HepG2 (cell line): ENCODE measurements around the gene TACR3. TPM values are rescaled to one million over a fixed set of nuclear protein-coding genes. Genes with fewer than 3 reads are reported as not detected.

Experiments
- ATAC-seq: fragments of 200-7000 bp; cut with Tn5 transposase; 3 replicates; pipeline ENCODE4 v1.9.1; 2020; ENCODE audit warnings: mild to moderate bottlenecking, moderate library complexity
- BruUV-seq: library from RNA; stranded (reverse); fragments of 400-500 nt; replicated peaks from 2 replicates; lab custom pipeline; 2021; lab: Mats Ljungman, UMichigan
- CTCF ChIA-PET: fragments of 300-600 bp; formaldehyde crosslinking; extraction: SDS; loops from one replicate; lab custom pipeline; 2021; ENCODE audit warnings: low total read pairs, inconsistent platforms, low intra/inter-chr PET ratio; lab: Yijun Ruan, JAX
- POLR2A ChIA-PET: fragments of 350-600 bp; sonication (Branson Sonifier 250); formaldehyde crosslinking; loops from one replicate; lab custom pipeline; 2020; ENCODE audit warnings: antibody characterized with exemption, inconsistent platforms; lab: Yijun Ruan, JAX
- DNase-seq: peaks from one replicate; pipeline ENCODE4 v3.0.0-alpha.2; 2015; ENCODE audit warnings: low spot score
- FAIRE-seq: peaks from 3 replicates; lab custom pipeline; 2011; peaks lifted over from hg19 to GRCh38; lab: Jason Lieb, UNC
- H2AFZ ChIP-seq: one replicate; pipeline ENCODE4 v1.6.1; 2011; ENCODE audit warnings: low read length, inconsistent platforms
- H3K27ac ChIP-seq: fragments of 300-600 bp; 3 replicates; pipeline ENCODE4 v1.8.0; 2011; ENCODE audit warnings: mixed run types, mild to moderate bottlenecking, mixed read lengths, low read length, inconsistent platforms; ENCODE audit not compliant: insufficient read depth; ENCODE audit errors: extremely low read length
- H3K27me3 ChIP-seq, 2 experiments: fragments of 200-600 bp in 1 of 2; 2 replicates in 1 of 2; 3 replicates in 1 of 2; pipeline versions ENCODE4 v1.6.0 to v1.8.0; 2011; ENCODE audit warnings: low read length in 2 of 2, mild to moderate bottlenecking in 2 of 2, moderate library complexity in 2 of 2, inconsistent platforms in 1 of 2; ENCODE audit not compliant: insufficient read depth in 2 of 2, control insufficient read depth in 1 of 2
- H3K36me3 ChIP-seq, 2 experiments: fragments of 200-600 bp in 1 of 2; replicated peaks in 1 of 2; 2 replicates in 1 of 2; 3 replicates in 1 of 2; pipeline versions ENCODE4 v1.5.1 to v1.8.0; 2011; ENCODE audit warnings: low read length in 2 of 2, inconsistent platforms in 1 of 2; ENCODE audit not compliant: insufficient read depth in 2 of 2, control insufficient read depth in 1 of 2
- H3K4me1 ChIP-seq: 2 replicates; pipeline ENCODE4 v1.5.1; 2012; ENCODE audit warnings: low read length, inconsistent platforms; ENCODE audit not compliant: insufficient read depth
- H3K4me2 ChIP-seq: 2 replicates; pipeline ENCODE4 v1.6.0; 2011; ENCODE audit warnings: low read depth, low read length, inconsistent platforms
- H3K4me3 ChIP-seq, 3 experiments: fragments of 200-600 bp in 1 of 3; sonication (generic), shearing (Covaris generic) in 1 of 3; replicated peaks in 1 of 3; 2 replicates each; pipeline ENCODE4 v1.5.1; 2011 to 2016; ENCODE audit warnings: low read length in 3 of 3, inconsistent platforms in 2 of 3, low read depth in 2 of 3, mild to moderate bottlenecking in 2 of 3, control low read depth in 1 of 3, mixed read lengths in 1 of 3; ENCODE audit not compliant: insufficient read depth in 1 of 3
- H3K79me2 ChIP-seq: one replicate; pipeline ENCODE4 v1.6.1; 2011; ENCODE audit warnings: low read length, inconsistent platforms; ENCODE audit not compliant: insufficient read depth
- H3K9ac ChIP-seq: 2 replicates; pipeline ENCODE4 v1.6.0; 2011; ENCODE audit warnings: mild to moderate bottlenecking, low read depth, low read length, inconsistent platforms; ENCODE audit not compliant: insufficient read depth
- H3K9me3 ChIP-seq: 2 replicates; pipeline ENCODE4 v1.5.1; 2012; ENCODE audit warnings: mild to moderate bottlenecking, low read length
- H4K20me1 ChIP-seq: 2 replicates; pipeline ENCODE4 v1.6.0; 2011; ENCODE audit warnings: inconsistent platforms, mild to moderate bottlenecking, low read length, moderate library complexity; ENCODE audit not compliant: insufficient read depth
- KLF16 ChIP-seq, 2 experiments: sonication (generic) in 1 of 2; formaldehyde crosslinking in 1 of 2; IDR thresholded peaks; 2 replicates each; pipeline versions ENCODE4 v1.6.1 to v1.8.0; 2016 to 2023; ENCODE audit warnings: missing genetic modification reagents in 2 of 2, missing compliant biosample characterization in 1 of 2
- MED13 ChIP-seq: sonication (generic); formaldehyde crosslinking; IDR thresholded peaks from 2 replicates; pipeline ENCODE4 v1.5.0; 2020; ENCODE audit warnings: missing genetic modification reagents
- MYC ChIP-seq: sonication (generic); formaldehyde crosslinking; IDR thresholded peaks from 2 replicates; pipeline ENCODE4 v1.9.0; 2021; ENCODE audit warnings: missing genetic modification reagents, borderline replicate concordance
- NCOA2 ChIP-seq: sonication (generic); formaldehyde crosslinking; IDR thresholded peaks from 2 replicates; pipeline ENCODE4 v1.8.0; 2022; ENCODE audit warnings: inconsistent platforms
- NCOR1 ChIP-seq: fragments of 200-600 bp; sonication (generic); IDR thresholded peaks from 2 replicates; pipeline ENCODE4 v1.7.0; 2017; ENCODE audit warnings: antibody characterized with exemption, low read length, borderline replicate concordance
- REL ChIP-seq: sonication (generic); formaldehyde crosslinking; conservative IDR thresholded peaks from 2 replicates; pipeline ENCODE4 v1.8.0; 2022; ENCODE audit warnings: mild to moderate bottlenecking, missing genetic modification reagents, moderate library complexity
- RORA ChIP-seq: sonication (generic); formaldehyde crosslinking; IDR thresholded peaks from 2 replicates; pipeline ENCODE4 v1.5.0; 2020; ENCODE audit warnings: mild to moderate bottlenecking, missing genetic modification reagents, moderate library complexity
- SETDB1 ChIP-seq: sonication (generic); formaldehyde crosslinking; IDR thresholded peaks from 2 replicates; pipeline ENCODE4 v1.5.1; 2020; ENCODE audit warnings: missing genetic modification reagents, mild to moderate bottlenecking, borderline replicate concordance
- SUZ12 ChIP-seq: fragments of 150-350 bp; IDR thresholded peaks from 2 replicates; pipeline ENCODE4 v1.6.1; 2014; ENCODE audit warnings: low read depth, low read length
- TEAD2 ChIP-seq: sonication (generic); formaldehyde crosslinking; IDR thresholded peaks from 2 replicates; pipeline ENCODE4 v1.9.0; 2021; ENCODE audit warnings: missing genetic modification reagents
- ZFP36L2 ChIP-seq: sonication (generic); formaldehyde crosslinking; IDR thresholded peaks from 2 replicates; pipeline ENCODE4 v1.4.0; 2020; ENCODE audit warnings: missing genetic modification reagents
- ZNF335 ChIP-seq: sonication (generic); formaldehyde crosslinking; IDR thresholded peaks from 2 replicates; pipeline ENCODE4 v1.4.0; 2020; ENCODE audit warnings: missing genetic modification reagents
- ZNF569 ChIP-seq: sonication (generic); formaldehyde crosslinking; IDR thresholded peaks from 2 replicates; pipeline ENCODE4 v1.5.0; 2020; ENCODE audit warnings: mild to moderate bottlenecking, missing genetic modification reagents, moderate library complexity, borderline replicate concordance
- ZNF577 ChIP-seq: sonication (generic); formaldehyde crosslinking; IDR thresholded peaks from 2 replicates; pipeline ENCODE4 v1.4.0; 2020; ENCODE audit warnings: mild to moderate bottlenecking, low read depth, missing genetic modification reagents, borderline replicate concordance
- ZNF598 ChIP-seq: sonication (generic); formaldehyde crosslinking; IDR thresholded peaks from 2 replicates; pipeline ENCODE4 v1.5.1; 2020; ENCODE audit warnings: mild to moderate bottlenecking, missing genetic modification reagents, borderline replicate concordance
- WGBS: methylation state at CpG from one replicate; pipeline ENCODE4 v1.1.6; 2017; ENCODE audit warnings: low lambda C conversion rate; 5-methylcytosine and 5-hydroxymethylcytosine counted together
- in situ Hi-C: cut with HindIII; loops from 2 replicates; pipeline ENCODE4 v1.10.0; 2017; ENCODE audit warnings: low pct_unique_long_range_greater_than_20kb; ENCODE audit not compliant: extremely low pct_ligation_motif_present
- intact Hi-C: fragments of 100-400 bp; cut with micrococcal nuclease; formaldehyde crosslinking; loops from one replicate; pipeline ENCODE4 v1.10.0; 2022; ENCODE audit not compliant: unreplicated experiment
- polyA plus RNA-seq, 8 experiments: library from polyadenylated mRNA; depleted of rRNA in 3 of 8; stranded (reverse) in 7 of 8; unstranded in 1 of 8; fragments of >200 nt; fragmentation: Illumina TruSeq in 4 of 8; extraction: Trizol in 4 of 8; gene quantifications; 2 replicates each; pipeline versions ENCODE4 v1.2.1 to v1.2.3, GENCODE V29; 2011 to 2016; ENCODE audit warnings: low read depth in 4 of 8, missing spikeins in 1 of 8, mixed read lengths in 1 of 8; ENCODE audit not compliant: insufficient read depth in 1 of 8
- total RNA-seq, 5 experiments: library from RNA; depleted of rRNA; stranded (reverse); fragments of >200 nt; fragmentation: Illumina TruSeq; extraction: Trizol; gene quantifications; 2 replicates each; pipeline ENCODE4 v1.2.3, GENCODE V29; 2016; ENCODE audit warnings: low read depth in 1 of 5
- TF ChIP-seq, protein P1 (sequence below): sonication (generic); formaldehyde crosslinking; IDR thresholded peaks from 2 replicates; pipeline ENCODE4 v1.5.0; 2020; ENCODE audit warnings: missing genetic modification reagents

The TACR3 gene
- total and polyA plus RNA-seq, 2 of the 13 experiments (the other 11 are each of a cell fraction or from before 2014, with no cell fraction given): not detected

DNA sequence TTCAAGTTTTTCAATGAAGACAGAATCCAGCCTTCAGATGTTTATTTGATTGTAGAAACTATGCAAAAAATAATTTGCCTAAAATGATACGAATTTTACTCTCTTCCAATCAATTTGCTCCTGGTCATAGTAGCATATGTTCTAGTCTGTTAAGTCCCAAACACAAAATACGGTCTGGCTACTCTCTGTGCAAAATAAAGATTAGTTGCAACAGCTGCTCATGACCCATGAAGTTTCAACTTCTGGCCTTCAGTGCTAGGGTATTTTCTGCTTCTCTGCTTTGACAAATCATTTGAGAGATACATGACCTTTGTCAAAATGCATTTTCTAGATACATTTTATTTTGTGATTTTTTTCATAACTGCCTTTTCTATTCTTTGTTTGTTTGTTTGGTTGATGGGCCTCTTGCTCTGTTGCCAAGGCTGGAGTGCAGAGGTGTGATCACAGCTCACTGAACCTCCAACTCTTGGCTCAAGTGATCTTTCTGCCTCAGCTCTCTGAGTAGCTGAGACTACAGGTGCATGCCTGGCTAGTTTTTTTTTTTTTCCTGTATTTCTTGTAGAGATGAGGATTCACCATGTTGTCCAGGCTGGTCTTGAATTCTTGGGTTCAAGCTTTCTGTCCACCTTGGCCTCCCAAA lies 55.2 kb downstream of the TACR3 start:
- no peak for FAIRE-seq
- 0% methylated on average over 2 of the region's 2 CpGs for WGBS
- no peaks in the 10 kb centered on the region for H3K79me2 ChIP-seq
- no peaks in the 10 kb centered on the region for H3K9me3 ChIP-seq
- no peaks in the 10 kb centered on the region for H3K36me3 ChIP-seq
- BruUV-seq: no TSS peak
- in situ Hi-C loops (no loop called here), intact Hi-C loops (no loop called here)
- no peak for ATAC-seq
- TF ChIP-seq, protein P1, sequence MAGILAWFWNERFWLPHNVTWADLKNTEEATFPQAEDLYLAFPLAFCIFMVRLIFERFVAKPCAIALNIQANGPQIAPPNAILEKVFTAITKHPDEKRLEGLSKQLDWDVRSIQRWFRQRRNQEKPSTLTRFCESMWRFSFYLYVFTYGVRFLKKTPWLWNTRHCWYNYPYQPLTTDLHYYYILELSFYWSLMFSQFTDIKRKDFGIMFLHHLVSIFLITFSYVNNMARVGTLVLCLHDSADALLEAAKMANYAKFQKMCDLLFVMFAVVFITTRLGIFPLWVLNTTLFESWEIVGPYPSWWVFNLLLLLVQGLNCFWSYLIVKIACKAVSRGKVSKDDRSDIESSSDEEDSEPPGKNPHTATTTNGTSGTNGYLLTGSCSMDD (CRISPR knock-in tag): no peak
- TF ChIP-seq MED13 (CRISPR knock-in tag): no peak
- no peak for TF ChIP-seq REL (CRISPR knock-in tag)
- no peak for TF ChIP-seq SETDB1 (CRISPR knock-in tag)
- no peak for TF ChIP-seq ZNF569
- no peak for TF ChIP-seq MYC (CRISPR knock-in tag)
- TF ChIP-seq TEAD2 (CRISPR knock-in tag): no peak
- TF ChIP-seq ZNF577: no peak
- no peak for TF ChIP-seq NCOR1
- TF ChIP-seq ZFP36L2 (CRISPR knock-in tag): no peak
- no peak for TF ChIP-seq ZNF335 (CRISPR knock-in tag)
- TF ChIP-seq NCOA2: no peak
- TF ChIP-seq SUZ12: no peak
- TF ChIP-seq ZNF598 (CRISPR knock-in tag): no peak
- TF ChIP-seq RORA (CRISPR knock-in tag): no peak
- TF ChIP-seq KLF16 (CRISPR knock-in tag; IDR thresholded peaks at IDR 0.05): no peak
- H3K27me3 ChIP-seq: no peaks in the 10 kb centered on the region; a peak in 1 of 5 replicates
- POLR2A ChIA-PET: no interaction called here
- H4K20me1 ChIP-seq: no peaks in the 10 kb centered on the region
- CTCF ChIA-PET: no interaction called here
- H3K9ac ChIP-seq: no peak overlapping the region
- no peak overlapping the region for H3K4me3 ChIP-seq
- DNase-seq: no peak
- no peaks in the 10 kb centered on the region for H3K4me1 ChIP-seq
- no peak overlapping the region for H3K4me2 ChIP-seq
- no peak overlapping the region for H2AFZ ChIP-seq
- no peak overlapping the region for H3K27ac ChIP-seq
